Measurements from ENCODE around the gene COL1A2.

GRCh38 chr7:94391726-94392392 lies 2.8 kb upstream of the COL1A2 start:
- TF ChIP-seq CTCF (conservative IDR thresholded peaks at IDR 0.05; ENCODE audit: low read length) (no peak), EZH2phosphoT487 (IDR thresholded peaks at IDR 0.05; ENCODE audit: borderline replicate concordance) (no peak)
